PC-3 (cell line): ENCODE results near the gene OR13C8. TPM values are rescaled to one million over a fixed set of nuclear protein-coding genes. Genes with fewer than 3 reads are reported as not detected.
A peak's percentile ranks its signal among the peaks of the same experiment; 100 is the strongest.

Experiments
- ATAC-seq: fragments of 200-7000 bp; cut with Tn5 transposase; 2 replicates; pipeline ENCODE4 v1.9.1; 2020; ENCODE audit warnings: mild to moderate bottlenecking, moderate library complexity
- BruUV-seq: library from RNA; stranded (reverse); fragments of 400-500 nt; replicated peaks from 2 replicates; lab custom pipeline; 2021; lab: Mats Ljungman, UMichigan
- CTCF ChIA-PET: fragments of 300-600 bp; sonication (Branson Sonifier 250); formaldehyde crosslinking; loops from one replicate; lab custom pipeline; 2022; ENCODE audit warnings: antibody characterized with exemption; lab: Charles Lee
- POLR2A ChIA-PET: fragments of 300-600 bp; sonication (Branson Sonifier 250); formaldehyde crosslinking; loops from one replicate; lab custom pipeline; 2022; ENCODE audit warnings: antibody characterized with exemption; ENCODE audit not compliant: unreplicated experiment; lab: Charles Lee
- DNase-seq: peaks from one replicate; pipeline ENCODE4 v3.0.0-alpha.2; 2015
- H2AFZ ChIP-seq: fragments of 300-600 bp; sonication (generic); 2 replicates; pipeline ENCODE4 v1.6.0; 2016; ENCODE audit warnings: antibody characterized with exemption, low read length
- H3F3A ChIP-seq: fragments of 300-600 bp; sonication (generic); one replicate; pipeline ENCODE4 v1.6.0; 2017; ENCODE audit warnings: antibody characterized with exemption, low read length, control low read depth, mild to moderate bottlenecking; ENCODE audit not compliant: unreplicated experiment
- H3K27ac ChIP-seq: fragments of 300-600 bp; sonication (generic); 2 replicates; pipeline ENCODE4 v1.5.1; 2016; ENCODE audit warnings: mild to moderate bottlenecking, low read length
- H3K27me3 ChIP-seq: fragments of 300-600 bp; sonication (generic); 2 replicates; pipeline ENCODE4 v1.6.1; 2016; ENCODE audit warnings: low read length, mixed read lengths
- H3K36me3 ChIP-seq: fragments of 300-600 bp; sonication (generic); 2 replicates; pipeline ENCODE4 v1.6.1; 2016; ENCODE audit warnings: low read depth, mixed run types, low read length, mixed read lengths
- H3K4me1 ChIP-seq: fragments of 300-600 bp; sonication (generic); 2 replicates; pipeline ENCODE4 v1.5.1; 2016; ENCODE audit warnings: low read length; ENCODE audit not compliant: insufficient read depth
- H3K4me2 ChIP-seq: fragments of 300-600 bp; sonication (generic); 2 replicates; pipeline ENCODE4 v1.6.0; 2016; ENCODE audit warnings: low read length
- H3K4me3 ChIP-seq: fragments of 300-600 bp; sonication (generic); 2 replicates; pipeline ENCODE4 v1.5.1; 2016; ENCODE audit warnings: mild to moderate bottlenecking, low read length, mixed read lengths
- H3K79me2 ChIP-seq: fragments of 300-600 bp; sonication (generic); 2 replicates; pipeline ENCODE4 v1.6.1; 2017; ENCODE audit warnings: low read length, mixed read lengths
- H3K9ac ChIP-seq: fragments of 300-600 bp; sonication (generic); 2 replicates; pipeline ENCODE4 v1.6.0; 2016; ENCODE audit warnings: mild to moderate bottlenecking, low read length
- H3K9me2 ChIP-seq: fragments of 300-600 bp; sonication (generic); replicated peaks from 2 replicates; pipeline ENCODE4 v1.6.1; 2016; ENCODE audit warnings: mixed run types, low read length, mixed read lengths
- H3K9me3 ChIP-seq: fragments of 300-600 bp; sonication (generic); 2 replicates; pipeline ENCODE4 v1.6.1; 2016; ENCODE audit warnings: low read length, mixed read lengths
- H4K20me1 ChIP-seq: fragments of 300-600 bp; sonication (generic); 2 replicates; pipeline ENCODE4 v1.6.1; 2016; ENCODE audit warnings: low read length, mixed read lengths
- EZH2 ChIP-seq: fragments of 300-600 bp; sonication (generic); IDR thresholded peaks from one replicate; pipeline ENCODE4 v1.6.1; 2017; ENCODE audit warnings: antibody characterized with exemption, mild to moderate bottlenecking, low read length; ENCODE audit not compliant: unreplicated experiment
- EZH2phosphoT487 ChIP-seq: fragments of 300-600 bp; sonication (generic); IDR thresholded peaks from 2 replicates; pipeline ENCODE4 v1.6.1; 2018; ENCODE audit warnings: mild to moderate bottlenecking, antibody characterized with exemption, low read length, borderline replicate concordance
- intact Hi-C: fragments of 100-400 bp; cut with micrococcal nuclease; formaldehyde crosslinking; loops from 2 replicates; pipeline ENCODE4 v1.9.0; 2023
- total RNA-seq: library from RNA; depleted of rRNA; stranded (reverse); fragments of >200 nt; gene quantifications from 2 replicates; pipeline ENCODE4 v1.2.3, GENCODE V29; 2014
- TF ChIP-seq, protein P1 (sequence below): fragments of 300-600 bp; sonication (generic); conservative IDR thresholded peaks from 2 replicates; pipeline ENCODE4 v1.5.1; 2017; ENCODE audit warnings: antibody characterized with exemption, low read depth, mild to moderate bottlenecking, low read length

The OR13C8 gene
- total RNA-seq, 1 experiment from 2014 or later = not detected

GRCh38 chr9:104606152-104606551, 37.2 kb downstream of the OR13C8 start:
- intact Hi-C loops = loop anchor here (5.0 kb wide), 1 partner anchor 109 kb away; no protein-coding TSS in a partner anchor
- no TSS peak for BruUV-seq
- POLR2A ChIA-PET = no interaction called here

GRCh38 chr9:104608336-104608735, 39.4 kb downstream of the OR13C8 start:
- Histone ChIP-seq H3K9ac (no peak overlapping the region), H3K4me1 (0 out of 2 replicates have a peak, but pooled peaks cover 6% of the 10 kb centered on the region), H3K27ac (no peak overlapping the region), H3K4me2 (no peak overlapping the region), H3K79me2 (no peaks in the 10 kb centered on the region), H3K4me3 (no peak overlapping the region), H3K36me3 (no peaks in the 10 kb centered on the region), H3F3A (no peaks in the 10 kb centered on the region), H3K9me2 (no peaks in the 10 kb centered on the region), H4K20me1 (no peaks in the 10 kb centered on the region), H3K9me3 (no peaks in the 10 kb centered on the region), H3K27me3 (0 out of 2 replicates have a peak, but pooled peaks cover 5% of the 10 kb centered on the region), H2AFZ (no peak overlapping the region)
- ATAC-seq = no peak
- no peak for TF ChIP-seq EZH2
- TF ChIP-seq, protein P1, sequence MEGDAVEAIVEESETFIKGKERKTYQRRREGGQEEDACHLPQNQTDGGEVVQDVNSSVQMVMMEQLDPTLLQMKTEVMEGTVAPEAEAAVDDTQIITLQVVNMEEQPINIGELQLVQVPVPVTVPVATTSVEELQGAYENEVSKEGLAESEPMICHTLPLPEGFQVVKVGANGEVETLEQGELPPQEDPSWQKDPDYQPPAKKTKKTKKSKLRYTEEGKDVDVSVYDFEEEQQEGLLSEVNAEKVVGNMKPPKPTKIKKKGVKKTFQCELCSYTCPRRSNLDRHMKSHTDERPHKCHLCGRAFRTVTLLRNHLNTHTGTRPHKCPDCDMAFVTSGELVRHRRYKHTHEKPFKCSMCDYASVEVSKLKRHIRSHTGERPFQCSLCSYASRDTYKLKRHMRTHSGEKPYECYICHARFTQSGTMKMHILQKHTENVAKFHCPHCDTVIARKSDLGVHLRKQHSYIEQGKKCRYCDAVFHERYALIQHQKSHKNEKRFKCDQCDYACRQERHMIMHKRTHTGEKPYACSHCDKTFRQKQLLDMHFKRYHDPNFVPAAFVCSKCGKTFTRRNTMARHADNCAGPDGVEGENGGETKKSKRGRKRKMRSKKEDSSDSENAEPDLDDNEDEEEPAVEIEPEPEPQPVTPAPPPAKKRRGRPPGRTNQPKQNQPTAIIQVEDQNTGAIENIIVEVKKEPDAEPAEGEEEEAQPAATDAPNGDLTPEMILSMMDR = peak; percentile 48; the same call in 1 of the 2 replicates
- POLR2A ChIA-PET = no interaction called here
- no TSS peak for BruUV-seq
- CTCF ChIA-PET = no interaction called here
- intact Hi-C loops = loop anchor here (1.0 to 5.0 kb wide), 3 partner anchors 74 to 135 kb away; no protein-coding TSS in a partner anchor
- peak; percentile 13 for DNase-seq

More at GRCh38 chr9:104606152-104606551, 37.2 kb downstream of the OR13C8 start:
- Histone ChIP-seq H3K4me2 (no peak overlapping the region), H3F3A (no peaks in the 10 kb centered on the region), H3K79me2 (no peaks in the 10 kb centered on the region), H3K9ac (no peak overlapping the region), H2AFZ (no peak overlapping the region), H3K4me3 (no peak overlapping the region), H3K9me2 (no peaks in the 10 kb centered on the region), H3K9me3 (no peaks in the 10 kb centered on the region), H3K27ac (no peak overlapping the region), H3K4me1 (no peaks in the 10 kb centered on the region), H3K27me3 (0 out of 2 replicates have a peak, but pooled peaks cover 5% of the 10 kb centered on the region), H3K36me3 (no peaks in the 10 kb centered on the region), H4K20me1 (no peaks in the 10 kb centered on the region)
- DNase-seq = no peak
- TF ChIP-seq, protein P1 = no peak
- no peak for TF ChIP-seq EZH2phosphoT487
- no peak for ATAC-seq
- CTCF ChIA-PET = no interaction called here

DNA sequence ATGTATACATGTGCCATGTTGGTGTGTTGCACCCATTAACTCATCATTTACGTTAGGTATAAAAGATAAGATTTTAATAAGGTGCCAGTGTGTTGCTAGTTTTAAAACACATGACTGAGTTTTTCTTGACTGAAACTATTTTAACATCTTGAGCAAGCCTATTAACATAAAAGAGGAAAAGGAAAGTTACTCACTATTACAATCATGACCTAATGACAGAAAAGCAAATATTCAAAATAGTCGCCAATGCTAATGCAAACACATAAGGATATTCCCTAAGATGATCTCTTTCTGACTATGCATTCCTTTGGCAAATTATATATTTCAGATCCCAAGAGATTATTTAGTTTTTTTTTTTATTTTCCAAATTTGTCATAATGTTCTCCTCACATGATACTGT, 42.2 kb downstream of the OR13C8 start:
- ATAC-seq (peak; percentile 82), DNase-seq (peak; percentile 31)
- Histone ChIP-seq H3K4me2 (no peak overlapping the region), H3K79me2 (no peaks in the 10 kb centered on the region), H3K9me2 (no peaks in the 10 kb centered on the region), H3K9me3 (no peaks in the 10 kb centered on the region), H3K27me3 (no peaks in the 10 kb centered on the region), H3K9ac (no peak overlapping the region), H3K36me3 (no peaks in the 10 kb centered on the region), H3K4me1 (0 out of 2 replicates have a peak, but pooled peaks cover 6% of the 10 kb centered on the region), H3F3A (no peaks in the 10 kb centered on the region), H2AFZ (no peak overlapping the region), H4K20me1 (no peaks in the 10 kb centered on the region), H3K27ac (no peak overlapping the region), H3K4me3 (no peak overlapping the region)
- no TSS peak for BruUV-seq
- TF ChIP-seq, protein P1 = no peak
- no peak for TF ChIP-seq EZH2phosphoT487
- no peak for TF ChIP-seq EZH2
- intact Hi-C loops = no loop called here
- ChIA-PET POLR2A (no interaction called here), CTCF (no interaction called here)
